GM19372 (cell line): ENCODE measurements around the gene CD109.
A peak's percentile ranks its signal among the peaks of the same experiment; 100 is the strongest.
"Not testable (repeated sequence)": the region's sequence is repeated elsewhere in the genome, so short reads cannot be mapped to it uniquely, and the experiment has no call there.

Experiments used
- ATAC-seq: cut with Tn5 transposase; IDR thresholded peaks from one replicate; pipeline ENCODE4 v1.9.1; 2021; ENCODE audit warnings: mild to moderate bottlenecking, low read depth, moderate library complexity; ENCODE audit not compliant: unreplicated experiment

The CD109 gene

DNA sequence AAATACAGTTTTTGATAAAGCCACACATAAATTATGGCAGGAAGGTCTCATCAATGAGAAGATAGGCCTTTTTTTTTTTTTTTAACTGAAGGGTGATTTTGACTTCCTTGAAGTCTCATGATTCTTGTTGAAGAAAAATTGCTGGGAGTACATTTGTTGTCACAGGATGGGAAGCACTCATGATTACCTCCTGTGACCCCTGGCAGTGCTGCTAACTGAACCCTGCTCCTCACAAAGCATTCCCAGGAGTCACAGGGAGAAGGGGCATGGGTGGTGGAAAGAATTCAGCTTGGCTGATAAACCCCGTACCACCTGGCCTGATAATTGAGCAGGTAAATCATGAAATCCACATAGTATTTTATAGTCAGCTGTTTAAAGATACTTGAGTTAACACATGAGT, 86.9 kb downstream of the CD109 start:
- no peak for ATAC-seq

DNA sequence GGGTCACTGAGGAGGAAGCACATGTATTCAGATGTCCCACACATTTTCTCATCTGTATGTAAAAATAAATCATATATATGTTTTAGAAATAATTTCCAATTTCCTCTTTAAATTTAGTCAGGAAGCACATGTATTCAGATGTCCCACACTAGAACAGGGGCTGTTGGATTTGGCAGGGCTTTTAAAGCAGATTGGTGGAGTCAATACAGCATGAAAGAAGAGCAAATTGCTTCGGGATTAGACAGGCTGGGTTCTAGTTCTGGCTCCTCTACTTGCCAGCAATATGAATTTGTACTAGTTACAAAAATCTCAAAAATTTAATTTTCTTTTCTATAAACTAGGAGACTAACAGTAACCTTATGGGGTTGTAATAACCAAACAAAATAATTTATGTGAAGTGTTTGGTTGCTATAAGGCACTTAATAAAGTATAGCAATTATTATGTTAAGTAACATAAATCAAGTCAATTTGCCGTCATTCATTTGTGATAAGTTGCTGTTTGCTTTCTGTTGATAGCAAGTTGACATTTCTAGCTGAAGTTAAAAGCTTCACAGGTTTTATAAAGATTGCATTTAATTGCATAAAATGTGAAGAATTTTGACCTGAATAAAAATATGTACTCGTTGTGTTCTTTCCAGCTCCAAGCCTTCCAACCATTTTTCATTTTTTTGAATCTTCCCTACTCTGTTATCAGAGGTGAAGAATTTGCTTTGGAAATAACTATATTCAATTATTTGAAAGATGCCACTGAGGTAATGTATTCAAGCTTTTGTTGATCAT, 88.9 kb downstream of the CD109 start:
- no peak for ATAC-seq

DNA sequence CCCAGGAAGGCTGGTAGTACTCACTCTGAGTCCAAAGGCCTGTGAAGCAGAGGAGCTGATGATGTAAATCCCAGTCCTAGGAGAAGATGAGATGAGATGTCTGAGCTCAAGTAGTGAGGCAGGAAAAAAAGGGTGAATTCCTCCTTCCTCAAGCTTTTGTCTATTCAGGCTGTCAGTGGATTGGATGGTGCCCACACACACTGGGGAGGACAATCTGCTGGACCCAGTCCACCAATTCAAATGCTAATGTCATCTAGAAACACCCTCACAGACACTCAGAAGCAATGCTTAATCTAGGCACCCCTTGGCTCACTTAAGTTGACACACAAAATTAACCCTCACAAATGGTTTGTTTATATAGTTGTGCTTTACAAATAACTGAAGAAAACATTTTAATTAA, 94.6 kb downstream of the CD109 start:
- ATAC-seq, result no peak

DNA sequence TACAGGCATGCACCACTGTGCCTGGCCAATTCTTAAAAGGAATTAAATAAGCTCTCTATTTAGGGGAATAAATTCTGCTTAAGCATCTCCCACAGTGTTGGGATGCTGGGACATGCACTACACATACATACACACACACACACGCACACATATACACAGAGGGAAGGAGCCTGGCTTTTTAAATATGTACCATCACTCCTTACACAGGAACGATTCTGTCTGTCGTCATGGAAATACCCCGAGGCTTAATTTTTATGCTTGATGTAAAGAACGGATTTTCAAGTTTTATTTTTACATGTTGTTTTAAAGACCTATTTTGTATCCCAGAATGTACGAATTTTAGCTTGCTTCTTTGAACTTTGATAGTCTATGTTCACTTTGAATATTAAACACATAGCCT, 95.3 kb downstream of the CD109 start:
- no peak for ATAC-seq

DNA sequence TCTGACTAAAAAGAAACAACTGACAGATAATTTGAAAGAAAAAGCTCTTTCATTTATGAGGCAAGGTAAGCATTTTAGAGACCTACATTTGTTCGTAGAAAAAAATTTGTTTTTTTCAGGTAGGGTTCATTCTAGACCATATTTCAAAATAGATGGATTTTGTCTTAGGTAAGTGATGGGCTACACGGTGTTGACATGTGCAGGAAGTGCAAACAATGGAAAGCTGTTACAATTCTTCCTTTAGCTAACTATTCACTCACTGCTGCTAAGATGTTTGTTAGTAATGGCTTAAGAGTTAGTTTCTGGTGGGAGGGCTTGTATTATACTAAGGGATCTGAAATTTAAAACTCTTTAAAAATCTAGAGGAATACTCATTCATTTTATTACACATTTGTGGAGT, 96.7 kb downstream of the CD109 start:
- ATAC-seq, result no peak

DNA sequence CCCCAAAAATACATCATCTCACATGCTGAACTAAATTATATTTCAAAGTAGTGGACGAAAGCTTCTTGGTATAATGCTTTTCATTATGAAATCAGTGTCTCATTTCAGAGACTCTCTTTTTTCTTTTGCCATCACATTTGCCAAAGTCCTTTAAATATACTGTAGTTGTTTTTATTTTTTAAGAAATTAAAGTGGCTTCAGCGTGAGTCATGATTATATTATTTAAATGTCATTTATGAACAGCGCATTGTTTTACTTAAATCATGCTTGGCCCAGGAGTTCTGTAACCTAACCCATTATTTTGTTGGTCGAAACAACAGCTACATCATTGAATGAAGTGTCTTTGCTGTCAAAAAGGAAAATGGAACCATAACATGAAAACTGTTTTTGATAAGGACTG, 100.9 kb downstream of the CD109 start:
- ATAC-seq, result no peak

DNA sequence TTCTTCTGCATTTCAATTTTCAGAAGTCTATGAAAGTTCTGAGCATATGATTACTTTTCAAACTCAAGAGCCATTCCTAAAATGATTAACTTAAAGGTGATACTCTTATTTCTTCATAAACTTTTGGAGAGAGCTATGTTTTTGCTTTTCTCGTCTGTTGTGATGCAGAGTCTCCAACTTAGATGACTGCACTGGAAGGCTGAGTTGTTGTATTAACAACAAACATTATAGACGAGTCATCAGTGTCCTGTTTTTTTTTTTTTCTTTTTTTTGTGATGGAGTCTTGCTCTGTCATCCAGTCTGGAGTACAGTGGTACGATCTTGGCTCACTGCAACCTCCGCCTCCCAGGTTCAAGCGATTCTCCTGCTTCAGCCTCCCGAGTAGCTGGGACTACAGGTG, 101.9 kb downstream of the CD109 start:
- ATAC-seq, result no peak

DNA sequence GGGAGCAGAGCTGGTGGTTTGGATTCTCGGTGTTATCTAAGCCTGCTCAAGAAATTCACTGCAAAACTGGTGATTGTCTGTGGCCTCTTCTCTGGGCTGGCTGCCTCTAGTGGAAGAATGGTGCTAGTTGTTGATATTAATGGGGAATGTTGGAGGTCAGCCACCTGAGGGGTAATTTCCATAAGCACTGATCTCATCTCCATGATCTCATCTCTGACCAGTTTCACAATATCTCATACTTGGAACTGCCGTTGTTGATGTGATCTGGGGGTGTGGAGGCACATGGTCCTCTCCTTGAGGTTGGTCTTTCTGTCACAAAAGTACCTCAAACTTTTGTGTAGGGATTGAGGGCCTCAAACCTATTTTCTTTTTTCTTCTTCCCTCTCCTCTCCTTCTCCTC, 102.6 kb downstream of the CD109 start:
- ATAC-seq, result peak; percentile 60

DNA sequence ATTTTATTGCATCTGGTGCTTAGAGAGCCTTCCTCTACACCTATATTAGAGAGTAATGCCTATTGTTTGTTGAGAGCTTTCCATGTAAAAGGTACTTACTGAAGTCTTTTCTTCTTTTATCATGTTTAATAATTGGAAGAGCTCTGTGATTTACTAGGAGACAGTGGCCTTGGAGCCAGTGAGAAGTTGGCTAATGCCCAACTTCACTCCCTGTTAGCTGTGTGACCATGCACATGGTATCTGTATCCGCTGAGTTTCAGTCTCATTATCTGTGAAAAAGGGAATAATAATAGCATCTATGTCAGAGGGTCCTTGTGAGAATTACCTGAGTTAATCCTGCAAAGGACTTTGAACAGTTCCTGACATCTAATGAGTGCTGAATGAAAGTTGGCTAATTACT, 105.0 kb downstream of the CD109 start:
- ATAC-seq, result no peak

DNA sequence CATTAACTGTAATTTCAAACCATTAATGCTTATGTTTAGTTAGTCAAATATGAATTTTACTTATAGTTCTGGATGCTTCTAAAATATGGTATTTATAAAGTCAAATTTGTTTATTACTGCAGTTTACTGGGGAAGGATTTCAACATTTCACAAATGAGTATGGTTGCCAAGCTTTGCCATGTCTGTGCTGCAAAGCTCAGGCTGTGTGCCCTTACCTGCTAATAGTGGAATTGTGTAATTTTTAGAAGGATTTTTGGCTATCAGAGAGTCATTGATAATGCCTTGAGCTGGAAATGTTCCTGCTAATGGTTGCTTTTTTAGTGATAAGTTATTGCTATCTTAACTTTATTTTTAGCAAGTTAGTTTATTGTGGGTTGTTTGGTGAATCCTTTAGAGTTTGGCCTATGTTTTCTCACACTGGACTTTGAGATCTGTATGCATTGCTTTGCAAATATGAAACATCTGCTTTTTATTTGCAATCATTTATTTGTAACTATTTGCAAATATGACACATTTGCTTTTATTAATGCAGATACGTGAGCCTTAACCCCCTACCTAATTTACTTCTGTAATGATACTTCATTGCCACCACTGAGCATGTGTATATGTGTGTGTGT, 105.8 kb downstream of the CD109 start:
- ATAC-seq, result no peak

GRCh38 chr6:73802366-73802765, 106.4 kb downstream of the CD109 start:
- no peak for ATAC-seq

DNA sequence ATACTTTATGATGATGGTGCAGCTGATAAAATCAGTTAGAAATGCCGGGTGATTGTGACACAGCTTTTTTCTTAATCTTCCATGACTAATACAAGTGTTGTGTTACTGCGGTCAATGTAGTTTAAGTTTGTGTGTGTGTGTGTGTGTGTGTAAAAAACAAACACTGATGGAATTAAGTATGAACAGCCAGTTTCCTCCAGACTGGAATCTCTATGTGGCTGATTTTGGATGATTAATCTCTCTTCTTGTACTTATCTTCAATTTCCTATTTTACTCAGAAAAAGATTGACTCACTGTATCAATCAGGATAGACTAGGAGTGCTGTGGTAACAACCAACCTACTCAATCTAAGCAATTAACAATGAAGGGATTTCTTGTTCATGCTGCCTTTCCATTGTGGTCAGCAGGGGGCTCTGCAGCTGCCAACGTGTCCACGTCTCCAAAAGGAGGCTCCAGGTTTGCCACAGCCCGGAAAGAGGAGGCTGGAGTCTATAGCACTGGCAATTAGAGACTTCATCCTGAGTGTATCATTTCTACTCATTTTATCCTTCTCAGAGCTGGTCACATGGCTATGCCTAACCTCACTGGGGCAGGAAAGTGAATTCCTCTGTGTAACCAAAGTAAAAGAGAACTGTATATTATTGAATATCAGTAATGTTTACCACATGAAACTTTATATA, 107.7 kb downstream of the CD109 start:
- no peak for ATAC-seq

DNA sequence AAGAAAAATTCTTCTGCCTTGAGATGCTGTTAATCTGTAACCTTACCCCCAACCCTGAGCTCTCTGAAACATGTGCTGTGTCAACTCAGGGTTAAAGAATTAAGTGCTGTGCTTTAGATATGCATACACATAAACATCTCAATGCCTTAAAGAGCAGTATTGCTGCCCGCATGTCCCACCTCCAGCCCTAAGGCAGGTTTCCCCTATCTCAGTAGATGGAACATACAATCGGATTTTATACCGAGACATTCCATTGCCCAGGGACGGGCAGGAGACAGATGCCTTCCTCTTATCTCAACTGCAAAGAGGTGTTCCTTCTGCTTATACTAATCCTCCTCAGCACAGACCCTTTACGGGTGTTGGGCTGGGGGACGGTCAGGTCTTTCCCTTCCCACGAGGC, 109.2 kb downstream of the CD109 start:
- ATAC-seq, result not testable (repeated sequence)

- ATAC-seq, result not testable (repeated sequence)
These were observed 110.0 kb downstream of the CD109 start for GRCh38 chr6:73805982-73806381.

DNA sequence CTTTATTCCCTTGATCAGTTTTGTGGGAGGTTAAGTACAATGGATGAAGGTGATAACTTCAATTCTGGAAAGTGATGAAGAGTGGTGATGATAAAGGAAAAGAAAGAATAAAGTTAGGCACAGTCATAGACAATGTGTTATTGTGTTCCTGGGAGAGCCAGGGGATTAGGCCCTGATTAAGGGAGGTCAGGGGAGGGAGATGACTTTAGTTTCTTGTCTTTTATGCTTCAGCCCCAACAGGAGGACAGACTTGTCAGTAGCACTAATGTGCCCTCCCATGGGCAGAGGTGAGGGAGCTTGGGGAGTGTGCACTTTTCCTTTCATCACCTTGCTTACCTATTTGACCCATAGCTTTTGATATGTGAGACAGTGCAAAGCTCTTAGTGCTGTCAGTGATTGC, 115.7 kb downstream of the CD109 start:
- no peak for ATAC-seq

DNA sequence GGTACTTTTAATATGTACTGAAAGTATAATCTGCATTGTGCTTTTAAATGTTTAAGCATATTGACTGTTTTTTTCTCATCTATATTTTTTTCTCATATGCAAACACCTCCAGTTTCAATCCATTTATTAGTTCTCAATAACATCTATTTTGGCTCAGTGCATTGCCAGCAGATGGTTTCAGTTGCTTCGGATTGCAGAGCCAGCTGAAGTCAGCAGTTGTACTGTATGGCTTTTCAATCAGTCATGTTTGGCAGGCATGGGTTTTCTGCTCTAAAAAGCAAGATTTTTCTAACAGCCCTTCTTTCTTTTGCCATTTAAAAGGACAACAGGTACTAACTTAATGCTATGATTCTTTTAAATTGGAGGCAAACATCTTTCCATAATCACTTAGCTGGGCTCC, 121.2 kb downstream of the CD109 start:
- ATAC-seq, result no peak

DNA sequence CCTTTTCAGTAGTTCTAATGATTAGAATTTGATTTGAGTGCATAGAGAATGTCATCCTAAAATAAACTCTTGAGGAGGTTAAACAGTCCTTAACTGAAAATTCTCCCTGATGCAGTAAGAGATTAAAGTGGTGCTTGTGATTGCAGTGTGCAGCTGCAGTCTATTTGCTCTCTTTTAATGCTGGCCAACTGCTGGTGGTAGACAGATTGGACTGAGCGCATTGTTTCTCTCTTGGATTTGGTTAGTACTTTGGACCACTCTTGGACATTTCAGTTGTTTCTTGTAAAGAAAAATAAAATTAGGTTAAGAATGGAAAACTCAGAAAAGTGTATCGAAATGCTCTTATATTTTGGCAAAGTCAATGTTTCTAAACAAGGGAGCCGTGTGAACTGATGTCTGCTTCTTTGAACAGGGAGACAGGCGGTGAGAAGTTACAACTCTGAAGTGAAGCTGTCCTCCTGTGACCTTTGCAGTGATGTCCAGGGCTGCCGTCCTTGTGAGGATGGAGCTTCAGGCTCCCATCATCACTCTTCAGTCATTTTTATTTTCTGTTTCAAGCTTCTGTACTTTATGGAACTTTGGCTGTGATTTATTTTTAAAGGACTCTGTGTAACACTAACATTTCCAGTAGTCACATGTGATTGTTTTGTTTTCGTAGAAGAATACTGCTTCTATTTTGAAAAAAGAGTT, 127.2 kb downstream of the CD109 start:
- ATAC-seq, result no peak

GRCh38 chr6:73823832-73824231, 127.8 kb downstream of the CD109 start:
- no peak for ATAC-seq

- ATAC-seq, result no peak
These were observed 130.6 kb downstream of the CD109 start for GRCh38 chr6:73826571-73826970.

DNA sequence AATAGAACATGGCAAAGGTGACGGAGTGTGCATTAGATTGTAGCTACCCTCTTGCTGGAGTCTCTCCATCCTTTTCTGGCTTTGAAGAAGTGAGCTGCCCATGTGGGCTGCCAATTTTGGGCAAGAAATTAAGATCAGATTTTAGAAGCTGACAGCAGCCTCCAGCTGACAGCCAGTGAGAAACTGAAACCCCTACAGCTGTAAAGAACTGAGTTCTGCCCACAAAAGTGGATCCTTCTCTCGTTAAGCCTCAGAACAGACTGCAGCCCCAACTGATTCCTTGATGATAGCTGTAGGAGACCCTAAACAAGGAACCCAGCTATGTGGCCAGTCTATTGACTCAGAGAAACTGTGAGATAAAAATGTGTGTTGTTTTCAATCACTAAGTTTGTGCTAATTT, 134.1 kb downstream of the CD109 start:
- ATAC-seq, result no peak

GRCh38 chr6:73832313-73832712, 136.3 kb downstream of the CD109 start:
- ATAC-seq, result no peak
